Naive thymus-derived CD4-positive, alpha-beta T cell (primary cell): ENCODE data around the gene CNTN4. TPM values are rescaled to one million over a fixed set of nuclear protein-coding genes. Genes with fewer than 3 reads are reported as not detected.

Experiments used
- ATAC-seq: fragments of 150-1000 bp; cut with Tn5 transposase; 2 replicates; pipeline ENCODE4 v1.10.0; 2021; ENCODE audit warnings: mild to moderate bottlenecking, moderate library complexity
- CTCF ChIA-PET: fragments of 350-600 bp; sonication (Branson Sonifier 250); formaldehyde crosslinking; loops from one replicate; lab custom pipeline; 2021; ENCODE audit warnings: antibody characterized with exemption; lab: Charles Lee
- POLR2A ChIA-PET: fragments of 350-600 bp; sonication (Branson Sonifier 250); formaldehyde crosslinking; loops from one replicate; lab custom pipeline; 2021; ENCODE audit warnings: antibody characterized with exemption, inconsistent platforms; lab: Charles Lee
- DNase-seq, 9 donors: peaks; one replicate each; pipeline versions ENCODE4 v3.0.0 to v3.0.0-alpha.2; 2020 to 2022; ENCODE audit warnings: mixed read lengths in 1 of 9
- H3K27ac ChIP-seq: one replicate; pipeline ENCODE4 v1.7.0; 2013; ENCODE audit warnings: mild to moderate bottlenecking, low read depth, low read length, moderate library complexity
- H3K27me3 ChIP-seq, 2 donors: one replicate each; pipeline ENCODE4 v1.7.0; 2013; ENCODE audit warnings: low read length in 2 of 2, mild to moderate bottlenecking in 2 of 2, moderate library complexity in 2 of 2; ENCODE audit not compliant: control insufficient read depth in 2 of 2, insufficient read depth in 2 of 2
- H3K36me3 ChIP-seq, 3 experiments: 1 replicate in 2 of 3; 2 replicates in 1 of 3; pipeline ENCODE4 v1.7.0; 2013; ENCODE audit warnings: low read length in 3 of 3, mild to moderate bottlenecking in 3 of 3, moderate library complexity in 1 of 3; ENCODE audit not compliant: insufficient read depth in 3 of 3, control insufficient read depth in 2 of 3
- H3K4me1 ChIP-seq, 2 donors: one replicate each; pipeline ENCODE4 v1.7.0; 2013; ENCODE audit warnings: low read length in 2 of 2, mild to moderate bottlenecking in 2 of 2, moderate library complexity in 1 of 2; ENCODE audit not compliant: control insufficient read depth in 2 of 2, insufficient read depth in 2 of 2
- H3K4me3 ChIP-seq: 2 replicates; pipeline ENCODE4 v1.7.0; 2013; ENCODE audit warnings: mild to moderate bottlenecking, low read length
- H3K9me3 ChIP-seq, 3 experiments: 1 replicate in 2 of 3; 2 replicates in 1 of 3; pipeline ENCODE4 v1.7.0; 2013; ENCODE audit warnings: low read length in 3 of 3; ENCODE audit not compliant: control insufficient read depth in 2 of 3
- H3K27ac Mint-ChIP-seq, 9 donors: one replicate each; pipeline ENCODE4 v1.8.0; 2020 to 2022; ENCODE audit warnings: mixed read lengths in 9 of 9, mild to moderate bottlenecking in 8 of 9, moderate library complexity in 5 of 9, inconsistent platforms in 2 of 9
- H3K27me3 Mint-ChIP-seq, 5 donors: one replicate each; pipeline ENCODE4 v1.8.0; 2021 to 2022; ENCODE audit warnings: mixed read lengths in 5 of 5, mild to moderate bottlenecking in 1 of 5
- H3K36me3 Mint-ChIP-seq, 5 donors: one replicate each; pipeline ENCODE4 v1.8.0; 2020 to 2022; ENCODE audit warnings: mixed read lengths in 5 of 5, mild to moderate bottlenecking in 3 of 5, inconsistent platforms in 1 of 5
- H3K4me1 Mint-ChIP-seq, 7 donors: one replicate each; pipeline ENCODE4 v1.8.0; 2020 to 2022; ENCODE audit warnings: mixed read lengths in 7 of 7, mild to moderate bottlenecking in 3 of 7, inconsistent platforms in 1 of 7
- H3K4me3 Mint-ChIP-seq, 10 donors: one replicate each; pipeline ENCODE4 v1.8.0; 2020 to 2022; ENCODE audit warnings: mild to moderate bottlenecking in 10 of 10, mixed read lengths in 10 of 10, moderate library complexity in 6 of 10, inconsistent platforms in 2 of 10
- H3K9me3 Mint-ChIP-seq, 11 donors: one replicate each; pipeline ENCODE4 v1.8.0; 2020 to 2022; ENCODE audit warnings: mixed read lengths in 11 of 11, mild to moderate bottlenecking in 4 of 11, inconsistent platforms in 1 of 11, moderate library complexity in 1 of 11
- intact Hi-C, 2 donors: fragments of 100-400 bp; cut with micrococcal nuclease; formaldehyde crosslinking; loops; one replicate each; pipeline ENCODE4 v1.15.1; 2023
- polyA plus RNA-seq, 2 donors: library from polyadenylated mRNA; unstranded; fragments of 300-500 nt; fragmentation: Illumina TruSeq; gene quantifications; one replicate each; pipeline ENCODE4 v1.2.3, GENCODE V29; 2021
- total RNA-seq, 6 experiments: library from RNA in 5 of 6; stranded (reverse) in 5 of 6; gene quantifications; 1 replicate in 5 of 6; 2 replicates in 1 of 6; pipeline ENCODE4 v1.2.3 and lab custom pipeline; 2021 to 2026

Gene CNTN4
- total and polyA plus RNA-seq, 7 experiments from 2014 or later = not detected

GRCh38 chr3:2623436-2623835 is 524.8 kb downstream of the CNTN4 start:
- DNase-seq (no peak), ATAC-seq (no peak)
- H3K27me3 ChIP-seq = no peaks in the 10 kb centered on the region
- H3K4me1 ChIP-seq = no peaks in the 10 kb centered on the region
- no peaks in the 10 kb centered on the region for H3K36me3 ChIP-seq
- H3K9me3 ChIP-seq = no peaks in the 10 kb centered on the region
- no peaks in the 10 kb centered on the region for H3K36me3 Mint-ChIP-seq
- CTCF ChIA-PET = no interaction called here
- H3K27ac Mint-ChIP-seq = no peak overlapping the region
- H3K27ac ChIP-seq = no peak overlapping the region
- POLR2A ChIA-PET = no interaction called here
- peaks cover 0 to 2% (median 0%) of the 10 kb centered on the region in 5 donors for H3K27me3 Mint-ChIP-seq
- H3K4me3 ChIP-seq = no peak overlapping the region
- H3K9me3 Mint-ChIP-seq = no peaks in the 10 kb centered on the region
- intact Hi-C loops = no loop called here
- H3K4me3 Mint-ChIP-seq = no peak overlapping the region
- H3K4me1 Mint-ChIP-seq = no peaks in the 10 kb centered on the region

DNA sequence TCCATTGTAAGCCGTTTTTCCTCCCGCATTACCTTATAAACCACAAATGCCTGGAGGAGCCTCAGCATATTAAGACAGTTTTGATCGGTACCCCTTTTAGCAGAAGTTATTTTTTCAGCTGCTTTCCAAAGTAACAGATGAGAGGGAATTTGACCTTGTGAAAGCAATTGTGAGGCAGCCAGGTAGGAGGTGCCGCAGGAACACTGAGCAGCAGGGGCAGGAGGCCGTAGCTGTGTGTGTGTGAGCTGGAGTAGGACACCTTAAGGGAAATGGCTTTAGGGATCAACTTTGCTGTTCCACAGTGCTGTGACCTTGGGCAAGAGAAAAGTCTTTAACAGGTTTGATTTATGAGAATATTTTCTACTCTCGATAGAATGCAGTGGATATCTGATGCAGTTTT is 529.5 kb downstream of the CNTN4 start:
- H3K4me1 Mint-ChIP-seq = no peaks in the 10 kb centered on the region
- intact Hi-C loops = no loop called here
- H3K9me3 ChIP-seq = no peaks in the 10 kb centered on the region
- no peak for ATAC-seq
- H3K36me3 ChIP-seq = no peaks in the 10 kb centered on the region
- H3K4me1 ChIP-seq = no peaks in the 10 kb centered on the region
- H3K27me3 Mint-ChIP-seq = peaks cover 0 to 8% (median 0%) of the 10 kb centered on the region in 5 donors
- no peaks in the 10 kb centered on the region for H3K27me3 ChIP-seq
- DNase-seq = no peak
- ChIA-PET CTCF (no interaction called here), POLR2A (no interaction called here)
- H3K36me3 Mint-ChIP-seq = no peaks in the 10 kb centered on the region
- no peak overlapping the region for H3K27ac Mint-ChIP-seq
- no peak overlapping the region for H3K4me3 Mint-ChIP-seq
- no peak overlapping the region for H3K4me3 ChIP-seq
- H3K27ac ChIP-seq = no peak overlapping the region
- H3K9me3 Mint-ChIP-seq = no peaks in the 10 kb centered on the region

DNA sequence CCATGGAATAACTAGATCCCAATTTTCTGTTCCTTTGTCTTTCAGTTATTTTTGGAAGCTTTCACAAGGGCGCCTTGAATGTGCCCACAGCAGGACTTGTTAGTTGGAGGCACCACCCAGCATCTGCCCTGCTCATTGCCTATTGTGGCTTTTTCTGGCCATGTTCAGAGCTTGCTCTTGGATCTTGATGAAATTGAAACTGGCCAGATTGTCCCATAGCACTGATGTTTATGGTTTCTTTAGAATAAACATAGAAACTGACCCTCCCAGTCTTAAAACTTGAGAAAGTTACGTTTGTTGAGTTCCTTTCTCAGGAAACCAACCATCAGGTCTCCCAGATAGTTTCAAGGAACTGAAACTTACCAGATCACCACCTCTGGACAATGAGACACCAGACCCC is 536.8 kb downstream of the CNTN4 start:
- no peak for DNase-seq
- Histone ChIP-seq H3K4me3 (no peak overlapping the region), H3K27me3 (no peaks in the 10 kb centered on the region), H3K4me1 (no peaks in the 10 kb centered on the region), H3K27ac (no peak overlapping the region), H3K36me3 (no peaks in the 10 kb centered on the region), H3K9me3 (no peaks in the 10 kb centered on the region)
- H3K9me3 Mint-ChIP-seq = peaks cover 0 to 13% (median 0%) of the 10 kb centered on the region in 11 donors
- H3K36me3 Mint-ChIP-seq = no peaks in the 10 kb centered on the region
- intact Hi-C loops = no loop called here
- ChIA-PET POLR2A (no interaction called here), CTCF (no interaction called here)
- ATAC-seq = no peak
- H3K4me1 Mint-ChIP-seq = no peaks in the 10 kb centered on the region
- no peak overlapping the region for H3K4me3 Mint-ChIP-seq
- H3K27me3 Mint-ChIP-seq = peaks cover 0 to 16% (median 6%) of the 10 kb centered on the region in 5 donors
- no peak overlapping the region for H3K27ac Mint-ChIP-seq

- no peak overlapping the region for H3K4me3 Mint-ChIP-seq
- Histone ChIP-seq H3K4me1 (no peaks in the 10 kb centered on the region), H3K4me3 (no peak overlapping the region), H3K27me3 (no peaks in the 10 kb centered on the region), H3K36me3 (no peaks in the 10 kb centered on the region), H3K9me3 (no peaks in the 10 kb centered on the region), H3K27ac (no peak overlapping the region)
- intact Hi-C loops = no loop called here
- ChIA-PET CTCF (no interaction called here), POLR2A (no interaction called here)
- peaks cover 0 to 2% (median 0%) of the 10 kb centered on the region in 11 donors for H3K9me3 Mint-ChIP-seq
- H3K4me1 Mint-ChIP-seq = peaks cover 0 to 2% (median 0%) of the 10 kb centered on the region in 7 donors
- no peak overlapping the region for H3K27ac Mint-ChIP-seq
- peaks cover 0 to 32% (median 9%) of the 10 kb centered on the region in 5 donors for H3K27me3 Mint-ChIP-seq
- ATAC-seq (no peak), DNase-seq (no peak)
- no peaks in the 10 kb centered on the region for H3K36me3 Mint-ChIP-seq
Measured at GRCh38 chr3:2643606-2644005, 544.9 kb downstream of the CNTN4 start.

GRCh38 chr3:2645001-2645400 is 546.3 kb downstream of the CNTN4 start:
- no peak overlapping the region for H3K4me3 Mint-ChIP-seq
- intact Hi-C loops = no loop called here
- no peaks in the 10 kb centered on the region for H3K36me3 Mint-ChIP-seq
- DNase-seq = no peak
- H3K27me3 Mint-ChIP-seq = peaks cover 0 to 24% (median 3%) of the 10 kb centered on the region in 5 donors
- no peaks in the 10 kb centered on the region for H3K27me3 ChIP-seq
- ChIA-PET CTCF (no interaction called here), POLR2A (no interaction called here)
- H3K4me1 ChIP-seq = no peaks in the 10 kb centered on the region
- H3K27ac ChIP-seq = no peak overlapping the region
- H3K9me3 ChIP-seq = no peaks in the 10 kb centered on the region
- H3K36me3 ChIP-seq = no peaks in the 10 kb centered on the region
- H3K9me3 Mint-ChIP-seq = peaks cover 0 to 4% (median 0%) of the 10 kb centered on the region in 11 donors
- no peak overlapping the region for H3K27ac Mint-ChIP-seq
- peaks cover 0 to 2% (median 0%) of the 10 kb centered on the region in 7 donors for H3K4me1 Mint-ChIP-seq
- no peak for ATAC-seq
- H3K4me3 ChIP-seq = no peak overlapping the region

GRCh38 chr3:2650746-2651145 is 552.1 kb downstream of the CNTN4 start:
- Histone ChIP-seq H3K27ac (no peak overlapping the region), H3K4me1 (no peaks in the 10 kb centered on the region), H3K9me3 (no peaks in the 10 kb centered on the region), H3K36me3 (no peaks in the 10 kb centered on the region), H3K27me3 (no peaks in the 10 kb centered on the region), H3K4me3 (no peak overlapping the region)
- no peak for ATAC-seq
- ChIA-PET POLR2A (no interaction called here), CTCF (no interaction called here)
- Mint-ChIP-seq H3K27ac (no peak overlapping the region), H3K4me3 (no peak overlapping the region), H3K27me3 (peaks cover 0 to 4% (median 0%) of the 10 kb centered on the region in 5 donors), H3K36me3 (no peaks in the 10 kb centered on the region), H3K4me1 (no peaks in the 10 kb centered on the region), H3K9me3 (peaks cover 0 to 4% (median 0%) of the 10 kb centered on the region in 11 donors)
- no peak for DNase-seq
- intact Hi-C loops = no loop called here

GRCh38 chr3:2652386-2652785 is 553.7 kb downstream of the CNTN4 start:
- H3K27me3 ChIP-seq = no peaks in the 10 kb centered on the region
- H3K9me3 Mint-ChIP-seq = peaks cover 0 to 4% (median 0%) of the 10 kb centered on the region in 11 donors
- no peaks in the 10 kb centered on the region for H3K9me3 ChIP-seq
- intact Hi-C loops = no loop called here
- H3K27me3 Mint-ChIP-seq = peaks cover 0 to 7% (median 4%) of the 10 kb centered on the region in 5 donors
- no peaks in the 10 kb centered on the region for H3K36me3 Mint-ChIP-seq
- POLR2A ChIA-PET = no interaction called here
- no peaks in the 10 kb centered on the region for H3K36me3 ChIP-seq
- no peaks in the 10 kb centered on the region for H3K4me1 ChIP-seq
- no peak overlapping the region for H3K27ac Mint-ChIP-seq
- ATAC-seq = no peak
- CTCF ChIA-PET = no interaction called here
- H3K27ac ChIP-seq = no peak overlapping the region
- DNase-seq = no peak
- H3K4me3 ChIP-seq = no peak overlapping the region
- H3K4me1 Mint-ChIP-seq = no peaks in the 10 kb centered on the region
- no peak overlapping the region for H3K4me3 Mint-ChIP-seq
